Lung (tissue), 12 donors: ENCODE measurements around the gene RILPL1. TPM values are rescaled to one million over a fixed set of nuclear protein-coding genes. Genes with fewer than 3 reads are reported as not detected.

Source experiments
- ATAC-seq: fragments of 200-7000 bp; cut with Tn5 transposase; one replicate; pipeline ENCODE4 v1.9.1; 2020; ENCODE audit warnings: moderate number of reproducible peaks; ENCODE audit not compliant: insufficient read depth, low FRiP score
- DNase-seq, 3 donors: peaks; one replicate each; pipeline ENCODE4 v3.0.0-alpha.2; 2013 to 2017
- H3K27ac ChIP-seq, 2 donors: one replicate each; pipeline ENCODE4 v1.5.1; 2013; ENCODE audit warnings: mild to moderate bottlenecking in 2 of 2, moderate library complexity in 2 of 2, control low read depth in 1 of 2, inconsistent platforms in 1 of 2, low read depth in 1 of 2, low read length in 1 of 2
- H3K27me3 ChIP-seq, 3 donors: one replicate each; pipeline ENCODE4 v1.5.1; 2013; ENCODE audit warnings: low read length in 2 of 3; ENCODE audit not compliant: control insufficient read depth in 3 of 3, insufficient read depth in 3 of 3
- H3K36me3 ChIP-seq, 4 donors: one replicate each; pipeline ENCODE4 v1.5.1; 2013; ENCODE audit warnings: low read length in 4 of 4, mild to moderate bottlenecking in 1 of 4, moderate library complexity in 1 of 4; ENCODE audit not compliant: control insufficient read depth in 4 of 4, insufficient read depth in 4 of 4
- H3K4me1 ChIP-seq, 5 donors: one replicate each; pipeline ENCODE4 v1.5.1; 2013; ENCODE audit warnings: low read length in 5 of 5, mild to moderate bottlenecking in 2 of 5, moderate library complexity in 1 of 5; ENCODE audit not compliant: control insufficient read depth in 5 of 5, insufficient read depth in 5 of 5
- H3K4me3 ChIP-seq: one replicate; pipeline ENCODE4 v1.5.1; 2013; ENCODE audit warnings: mild to moderate bottlenecking, control low read depth, moderate library complexity
- H3K9ac ChIP-seq, 2 donors: one replicate each; pipeline ENCODE4 v1.5.1; 2013; ENCODE audit warnings: low read length in 2 of 2, control low read depth in 1 of 2; ENCODE audit not compliant: insufficient read depth in 1 of 2
- H3K9me3 ChIP-seq, 4 donors: one replicate each; pipeline ENCODE4 v1.5.1; 2013; ENCODE audit warnings: low read length in 3 of 4, mild to moderate bottlenecking in 1 of 4, moderate library complexity in 1 of 4; ENCODE audit not compliant: control insufficient read depth in 4 of 4, insufficient read depth in 3 of 4
- CTCF ChIP-seq: IDR thresholded peaks from 2 replicates; pipeline ENCODE4 v1.5.1; 2012; ENCODE audit warnings: mild to moderate bottlenecking; ENCODE audit errors: control extremely low read depth, extremely low read depth
- WGBS, 2 donors: extraction: QIAGEN DNeasy Blood & Tissue Kit; methylation state at CpG; one replicate each; pipeline ENCODE4 v1.1.7; 2013; 5-methylcytosine and 5-hydroxymethylcytosine counted together
- polyA plus RNA-seq, 2 donors: library from polyadenylated mRNA; stranded (reverse); fragments of 200-250 nt; gene quantifications; one replicate each; pipeline ENCODE4 v1.2.1, GENCODE V29; 2013
- total RNA-seq, 2 donors: library from RNA; depleted of rRNA in 1 of 2; stranded (reverse); fragments of >200 nt in 1 of 2; gene quantifications; one replicate each; pipeline ENCODE4 v1.2.1, GENCODE V29; 2014 to 2021
- donor health status: control.
- donor health status: control.
- donor health status: Bipolar disorder and iron deficiency.
- donor health status: healthy.
- donor health status: DM: yes; HTN: yes; CAD: no.

RILPL1 gene
- total and polyA plus RNA-seq, 4 donors, result 9.5 to 14.6 (median 12.2) TPM

GRCh38 chr12:123449856-123450255 lies 83.7 kb downstream of the RILPL1 start:
- H3K4me1 ChIP-seq, result peaks cover 0 to 15% (median 4%) of the 10 kb centered on the region in 5 donors
- H3K9ac ChIP-seq, result no peak overlapping the region
- 81 to 92% methylated on average over 4 of the region's 4 CpGs for WGBS, 2 donors
- no peak overlapping the region for H3K4me3 ChIP-seq
- ATAC-seq (no peak), DNase-seq (no peak)
- H3K36me3 ChIP-seq, result no peaks in the 10 kb centered on the region
- H3K27me3 ChIP-seq, result no peaks in the 10 kb centered on the region
- no peak overlapping the region for H3K27ac ChIP-seq
- no peak for TF ChIP-seq CTCF
- H3K9me3 ChIP-seq, result no peaks in the 10 kb centered on the region

GRCh38 chr12:123449249-123449733 lies 84.2 kb downstream of the RILPL1 start:
- Histone ChIP-seq H3K9ac (no peak overlapping the region), H3K4me3 (no peak overlapping the region), H3K27ac (peak overlapping the region in 1 of 2 donors; percentile 8), H3K27me3 (no peaks in the 10 kb centered on the region), H3K4me1 (peaks cover 0 to 15% (median 6%) of the 10 kb centered on the region in 5 donors), H3K9me3 (no peaks in the 10 kb centered on the region), H3K36me3 (no peaks in the 10 kb centered on the region)
- no peak for TF ChIP-seq CTCF
- ATAC-seq (no peak), DNase-seq (no peak)
- 76 to 87% methylated on average over 2 of the region's 2 CpGs for WGBS, 2 donors

- ATAC-seq (no peak), DNase-seq (no peak)
- Histone ChIP-seq H3K4me1 (peaks cover 0 to 15% (median 7%) of the 10 kb centered on the region in 5 donors), H3K27ac (peak overlapping the region in 1 of 2 donors; percentile 88), H3K36me3 (no peaks in the 10 kb centered on the region), H3K9me3 (no peaks in the 10 kb centered on the region), H3K9ac (peak overlapping the region in 1 of 2 donors; percentile 40), H3K27me3 (no peaks in the 10 kb centered on the region), H3K4me3 (no peak overlapping the region)
- TF ChIP-seq CTCF, result no peak
- 39 to 62% methylated on average over 4 of the region's 4 CpGs for WGBS, 2 donors
Measured at GRCh38 chr12:123446333-123446713, 87.2 kb downstream of the RILPL1 start.
